ENCODE measurements around the gene ARHGAP31.
"Not testable (repeated sequence)": the region's sequence is repeated elsewhere in the genome, so short reads cannot be mapped to it uniquely, and the experiment has no call there.

Gene ARHGAP31

DNA sequence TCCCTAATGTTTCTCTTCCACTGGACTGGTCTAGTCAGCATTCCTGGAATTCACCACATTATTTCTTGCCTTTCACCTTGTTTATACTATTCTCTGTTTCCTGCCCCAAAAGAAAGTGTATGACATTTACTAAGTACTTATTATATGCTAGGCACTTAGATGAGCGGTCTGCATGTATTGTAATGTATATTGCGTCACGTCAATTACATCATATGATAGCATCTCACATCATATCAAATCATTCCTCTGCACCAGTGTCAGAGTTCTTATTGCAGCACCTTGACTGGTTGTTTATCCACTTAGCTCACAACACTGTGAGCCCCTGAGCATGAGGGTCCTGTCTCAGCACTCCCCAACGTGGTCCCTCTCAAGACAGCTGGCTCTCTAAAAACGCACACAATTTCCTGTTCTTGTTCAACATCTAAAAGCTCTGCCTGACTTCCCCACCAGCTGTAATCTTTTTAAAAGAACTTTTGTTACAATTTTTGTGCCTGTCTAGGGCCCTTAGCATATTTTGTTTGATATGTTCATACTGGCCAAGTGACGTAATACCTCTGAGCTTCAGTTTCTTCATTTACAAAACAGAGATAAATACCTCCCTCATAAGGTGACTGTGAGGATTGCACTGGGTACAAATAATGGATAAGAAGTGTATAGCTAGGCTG is 58.8 kb downstream of the ARHGAP31 start:
- DNase-seq = no peak

DNA sequence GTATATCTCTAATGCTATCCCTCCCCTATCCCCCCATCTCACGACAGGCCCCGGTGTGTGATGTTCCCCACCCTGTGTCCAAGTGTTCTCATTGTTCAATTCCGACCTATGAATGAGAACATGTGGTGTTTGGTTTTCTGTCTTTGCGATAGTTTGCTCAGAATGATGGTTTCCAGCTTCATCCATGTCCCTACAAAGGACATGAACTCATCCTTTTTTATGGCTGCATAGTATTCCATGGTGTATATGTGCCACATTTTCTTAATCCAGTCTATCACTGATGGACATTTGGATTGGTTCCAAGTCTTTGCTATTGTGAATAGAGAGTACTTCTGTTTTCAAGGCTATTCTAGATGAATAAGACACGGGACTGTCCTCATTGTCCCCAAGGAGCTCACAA is 61.4 kb downstream of the ARHGAP31 start:
- DNase-seq = not testable (repeated sequence)

DNA sequence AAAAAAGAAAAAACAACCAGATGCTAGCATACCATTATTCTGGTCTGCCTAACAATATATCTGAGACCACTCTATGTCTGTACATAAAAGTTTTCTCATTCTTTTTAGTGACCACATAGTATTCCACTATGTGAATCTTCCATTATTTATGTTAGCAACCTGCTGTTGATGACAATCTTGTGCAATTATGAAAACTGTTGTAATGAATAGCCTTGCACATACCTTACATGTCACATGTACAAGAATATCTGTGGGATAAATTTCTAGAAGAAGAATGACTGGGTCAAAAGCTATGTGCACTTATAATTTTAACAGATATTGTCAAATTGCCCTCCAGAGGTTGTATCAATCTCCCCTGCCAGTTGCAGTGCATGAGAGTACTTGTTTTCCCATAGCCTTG is 62.5 kb downstream of the ARHGAP31 start:
- no peak for DNase-seq

DNA sequence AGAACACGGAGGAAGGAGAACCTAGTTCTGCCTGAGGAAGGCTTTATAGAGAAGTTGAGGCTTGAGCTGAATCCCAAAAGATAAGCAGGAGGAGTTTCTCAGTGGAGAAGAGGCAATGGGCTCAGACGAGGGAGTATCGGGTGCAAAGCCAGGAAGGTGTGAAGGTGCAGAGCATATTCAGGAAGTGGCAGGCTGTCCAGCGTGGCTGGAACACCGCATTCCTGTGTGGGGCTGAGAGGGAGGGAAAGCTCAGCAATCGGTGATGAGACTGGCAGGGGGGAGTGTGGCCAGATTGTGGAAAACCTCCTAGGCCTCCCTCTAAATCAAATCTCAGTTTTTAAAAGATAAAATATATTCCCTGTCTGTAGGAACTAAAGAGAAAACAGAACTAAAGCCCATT is 63.0 kb downstream of the ARHGAP31 start:
- no peak for DNase-seq

DNA sequence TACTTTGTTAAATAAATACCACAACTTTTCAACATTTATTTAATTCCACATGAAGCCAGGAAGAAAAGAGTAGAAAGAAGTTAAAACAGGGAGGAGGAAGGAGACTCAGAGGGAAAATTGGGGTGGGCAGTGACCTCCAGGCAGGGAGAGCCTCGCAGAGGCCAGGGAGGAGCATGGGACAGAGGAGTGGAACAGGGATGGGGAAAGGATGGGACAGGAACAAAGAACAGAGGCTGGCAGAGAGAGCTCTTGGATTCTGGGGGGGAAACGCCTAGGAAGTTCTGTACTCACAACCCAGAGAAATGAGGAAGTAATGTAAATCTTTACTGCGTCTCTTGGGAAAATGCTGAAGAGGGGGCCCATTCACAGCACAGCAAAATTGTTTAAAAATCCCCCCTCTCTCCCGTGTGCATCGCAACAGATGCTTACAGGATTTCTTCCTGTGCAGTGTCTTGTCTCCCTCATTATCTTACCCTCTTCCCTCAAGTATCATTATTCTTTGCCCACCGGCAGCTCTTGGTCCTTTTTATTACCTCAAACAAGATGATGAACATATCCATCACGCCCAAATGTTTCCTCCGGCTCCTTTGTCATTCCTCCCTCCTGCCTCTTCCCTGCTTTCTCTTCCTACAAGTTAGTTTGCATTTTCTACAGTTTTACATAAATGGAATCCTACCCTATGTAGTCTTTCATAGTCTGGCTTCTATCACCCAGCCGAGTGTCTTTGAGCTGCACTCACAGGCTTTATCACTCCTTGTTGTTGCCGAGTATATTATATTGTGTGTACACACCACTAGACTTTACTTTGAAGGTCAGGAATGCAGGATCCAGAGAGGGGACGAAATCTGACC is 65.5 kb downstream of the ARHGAP31 start:
- no peak for DNase-seq

DNA sequence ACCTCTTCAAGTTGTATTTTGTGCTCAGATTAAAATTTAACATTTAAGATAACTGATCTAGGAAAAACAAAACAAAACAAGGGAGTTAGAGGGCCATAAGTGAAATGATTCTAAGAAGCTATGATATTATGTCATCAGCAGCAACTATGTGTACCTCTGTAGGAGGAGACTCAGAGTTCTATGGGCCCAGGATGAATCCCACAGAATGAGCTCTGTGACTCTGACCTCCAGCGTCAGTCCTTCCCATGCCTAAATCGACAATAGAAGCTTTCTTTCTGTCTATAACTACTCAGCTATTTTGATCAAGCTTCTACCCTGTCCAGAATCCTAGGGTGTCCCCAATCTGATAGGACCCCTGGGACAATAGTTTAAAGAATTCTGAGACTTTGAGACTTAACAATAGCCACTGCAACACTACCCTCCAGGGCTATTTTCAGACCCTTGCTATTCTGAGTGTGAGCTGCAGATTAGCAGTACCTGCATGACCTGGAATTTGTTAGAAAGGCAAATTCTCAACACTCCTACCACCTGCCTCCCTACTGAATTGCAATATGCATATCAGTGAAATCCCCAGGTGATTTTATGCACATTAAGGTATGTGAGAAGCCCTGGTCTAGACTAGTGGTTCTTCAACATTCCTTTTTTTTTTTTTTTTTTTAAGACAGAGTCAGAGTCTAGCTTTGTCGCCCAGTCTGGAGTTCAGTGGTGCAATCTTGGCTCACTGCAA is 66.7 kb downstream of the ARHGAP31 start:
- DNase-seq = no peak

DNA sequence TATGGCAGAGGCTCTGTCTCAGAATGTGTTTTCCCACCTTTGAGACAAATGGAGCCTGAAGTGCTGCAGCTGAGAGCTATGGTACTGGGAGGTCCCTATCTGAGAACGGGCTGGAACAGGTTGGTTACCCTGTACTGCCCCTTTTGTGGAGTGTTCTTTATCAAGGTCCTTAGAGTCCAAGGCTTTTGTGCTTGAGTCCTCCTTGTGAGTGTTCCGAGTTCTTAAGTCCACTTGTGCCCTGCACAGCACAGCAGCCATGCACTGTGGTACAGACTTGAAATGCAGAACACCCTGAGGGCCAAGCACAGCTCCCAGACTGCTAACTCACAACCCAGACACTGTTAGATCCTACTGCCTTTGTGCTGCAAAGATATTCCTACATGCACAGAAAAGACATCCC is 67.8 kb downstream of the ARHGAP31 start:
- no peak for DNase-seq

DNA sequence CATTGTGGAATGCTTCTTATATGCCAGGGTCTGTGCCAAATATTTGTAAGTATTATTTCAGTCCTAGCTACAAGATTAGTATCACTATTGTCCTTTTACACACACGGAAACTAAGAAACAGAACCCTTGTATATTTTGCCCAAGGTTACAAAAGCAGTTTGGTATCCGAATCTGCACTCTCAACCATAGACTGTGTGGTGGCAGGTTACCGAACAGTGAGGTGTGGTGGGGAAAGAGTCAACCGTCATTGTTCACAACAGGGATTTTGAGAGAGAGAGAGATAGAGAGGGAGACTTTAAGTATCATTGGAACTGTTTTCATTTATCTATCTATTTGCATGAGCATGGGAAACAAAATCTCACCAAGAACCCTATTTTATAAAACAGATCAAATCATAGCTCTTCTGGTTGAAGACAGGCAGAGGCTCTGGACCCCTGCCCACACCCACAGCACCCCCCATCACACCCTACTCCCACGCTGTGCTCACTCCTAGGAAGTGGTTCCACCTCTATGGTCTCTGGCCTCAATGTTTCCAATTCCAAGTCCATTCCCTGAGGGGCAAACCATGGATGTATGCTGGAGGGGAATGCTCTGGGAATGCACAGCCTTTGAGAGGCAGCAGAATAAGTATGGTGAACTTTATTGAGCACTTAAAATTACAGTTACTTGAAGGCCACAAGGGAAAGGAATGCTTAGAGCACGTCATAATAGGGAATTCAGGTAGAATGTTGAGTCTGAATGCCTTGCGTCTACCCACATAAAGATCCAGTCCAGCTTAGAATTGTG is 69.0 kb downstream of the ARHGAP31 start:
- DNase-seq = no peak

DNA sequence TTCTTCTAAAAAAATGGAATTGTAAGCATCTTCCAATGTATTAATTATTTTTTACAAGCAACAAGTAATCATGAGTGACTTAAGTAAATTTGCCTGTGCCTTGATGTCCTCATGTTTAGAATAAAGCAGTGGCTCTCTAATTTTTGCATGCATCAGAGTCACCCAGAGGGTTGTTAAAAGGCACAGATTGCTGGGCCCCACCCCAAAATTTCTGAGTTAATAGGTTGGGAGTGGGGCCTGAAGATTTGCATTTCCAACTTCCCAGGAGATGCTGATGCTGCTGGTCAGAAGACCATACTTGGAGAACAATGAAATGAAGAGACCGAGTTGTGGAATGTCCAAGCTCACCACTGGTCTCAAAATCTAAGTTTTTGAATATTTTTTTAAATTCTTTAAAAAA is 70.2 kb downstream of the ARHGAP31 start:
- DNase-seq = no peak

DNA sequence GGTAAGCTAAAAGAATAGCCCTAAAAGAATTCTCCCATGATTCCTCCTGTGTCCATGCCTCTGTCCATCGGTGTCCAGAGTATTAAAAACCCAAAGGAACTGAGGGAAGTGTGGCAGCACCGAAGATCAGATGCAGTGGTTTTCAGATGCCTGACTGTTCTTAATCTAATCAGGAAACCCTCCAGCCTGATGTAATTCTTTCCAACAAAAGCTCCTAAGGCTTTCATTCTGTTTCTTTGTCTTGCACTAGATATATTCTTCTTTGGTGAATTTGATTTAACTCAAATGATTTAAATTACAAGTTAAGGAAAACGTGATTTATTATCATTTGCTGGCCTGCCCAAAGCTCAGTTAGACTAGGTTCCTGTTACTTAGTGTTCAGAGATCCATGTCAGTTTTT is 71.2 kb downstream of the ARHGAP31 start:
- DNase-seq = no peak

DNA sequence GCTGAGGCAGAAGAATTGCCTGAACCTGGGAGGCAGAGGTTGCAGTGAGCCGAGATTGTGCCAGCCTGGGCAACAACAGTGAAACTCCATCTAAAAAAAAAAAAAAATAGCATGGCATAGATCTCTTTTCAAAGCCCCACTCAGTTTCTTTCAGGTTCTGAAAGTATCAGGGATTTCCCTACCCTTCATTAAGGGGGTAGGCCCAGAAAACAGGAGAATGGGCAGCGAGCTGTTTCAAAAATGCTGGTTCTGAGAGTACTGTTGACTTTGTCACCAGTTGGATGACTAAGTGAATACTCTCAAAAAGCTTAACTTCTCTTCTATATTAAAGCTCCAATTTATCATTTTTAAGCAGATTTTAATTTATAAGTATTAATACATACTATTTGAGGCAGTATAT is 72.8 kb downstream of the ARHGAP31 start:
- DNase-seq = no peak

DNA sequence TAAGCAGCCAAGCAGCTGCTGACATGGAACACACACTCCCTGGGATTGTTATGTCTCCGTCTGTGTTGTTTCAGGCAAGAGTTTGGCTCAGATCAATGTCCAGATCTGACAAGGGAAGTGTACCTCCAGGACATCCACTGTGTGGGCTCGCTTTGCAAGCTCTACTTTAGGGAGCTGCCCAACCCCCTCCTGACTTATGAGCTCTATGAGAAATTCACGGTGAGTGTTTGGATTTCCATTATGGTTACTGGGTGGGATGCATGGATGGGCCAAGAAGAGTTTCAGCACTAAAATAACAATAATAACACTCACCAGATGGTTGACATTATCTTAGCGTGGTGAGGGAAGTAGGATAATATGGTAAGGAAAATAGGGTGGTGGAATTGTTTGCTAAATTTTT is 74.1 kb downstream of the ARHGAP31 start:
- no peak for DNase-seq

DNA sequence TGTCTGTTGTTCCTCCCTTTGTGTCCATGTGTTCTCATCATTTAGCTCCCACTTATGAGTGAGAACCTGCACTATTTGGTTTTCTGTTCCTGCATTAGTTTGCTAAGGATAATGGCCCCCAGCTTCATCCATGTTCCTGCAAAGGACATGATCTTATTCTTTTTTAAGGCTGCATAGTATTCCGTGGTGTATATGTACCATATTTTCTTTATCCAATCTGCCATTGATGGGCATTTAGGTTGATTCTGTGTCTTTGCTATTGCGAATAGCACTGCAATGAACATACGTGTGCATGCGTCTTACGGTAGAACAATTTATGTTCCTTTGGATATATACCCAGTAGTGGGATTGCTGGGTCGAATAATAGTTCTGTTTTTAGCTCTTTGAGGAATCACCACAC is 77.6 kb downstream of the ARHGAP31 start:
- not testable (repeated sequence) for DNase-seq

DNA sequence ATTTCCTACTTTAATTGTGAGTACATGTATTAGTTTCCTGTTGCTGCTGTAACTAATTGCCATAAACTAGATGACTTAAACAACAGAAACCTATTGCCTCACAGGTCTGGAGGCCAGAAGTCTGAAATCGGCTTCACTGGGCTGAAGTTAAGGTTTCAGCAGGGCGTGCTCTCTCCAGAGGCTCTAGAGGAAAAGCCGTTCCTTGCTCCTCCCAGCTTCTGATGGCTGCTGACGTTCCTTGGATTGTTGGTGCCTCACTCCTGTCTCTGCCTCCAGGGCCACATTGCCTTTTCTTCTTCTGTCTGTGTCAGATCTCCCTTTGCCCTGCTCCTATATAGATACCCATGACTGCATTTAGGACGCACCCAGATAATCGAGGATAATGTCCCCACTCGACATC is 80.9 kb downstream of the ARHGAP31 start:
- DNase-seq = no peak

DNA sequence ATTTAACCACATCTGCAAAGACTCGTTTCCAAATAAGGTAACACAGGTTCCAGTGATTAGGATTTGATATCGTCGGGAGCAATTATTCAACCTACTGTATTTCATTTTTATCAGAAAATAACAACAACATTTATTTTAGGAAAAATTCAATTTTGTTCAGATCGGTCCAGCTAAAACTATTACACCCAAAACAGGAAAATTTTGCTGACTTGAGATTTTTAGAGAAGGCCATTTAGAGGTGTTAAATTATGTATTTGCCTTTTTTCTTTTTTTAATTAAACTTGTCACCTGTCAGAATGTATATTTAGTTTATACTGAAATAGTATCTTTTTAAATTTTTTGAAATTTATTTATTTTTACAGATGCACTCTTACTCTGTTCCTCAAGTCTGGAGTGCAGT is 81.3 kb downstream of the ARHGAP31 start:
- DNase-seq = no peak

DNA sequence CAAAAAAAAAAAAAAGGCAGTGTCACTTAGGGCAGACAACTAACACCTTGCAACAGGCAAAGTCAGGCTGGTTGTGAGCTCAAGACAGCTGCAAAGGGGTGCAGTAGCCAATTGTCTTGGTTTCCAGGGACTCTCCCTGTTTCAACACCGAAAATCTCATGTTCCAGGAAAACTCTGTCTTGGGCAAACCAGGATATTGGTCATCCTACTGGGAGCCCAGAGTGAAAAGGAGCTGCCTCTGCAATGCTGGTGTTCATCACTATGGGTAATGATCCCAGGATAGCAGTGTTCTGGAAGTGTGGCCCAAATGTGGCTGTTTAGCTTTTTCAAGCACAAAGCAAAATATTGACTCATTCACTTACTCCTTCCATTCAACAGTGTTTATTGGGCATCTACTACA is 82.6 kb downstream of the ARHGAP31 start:
- DNase-seq = no peak

DNA sequence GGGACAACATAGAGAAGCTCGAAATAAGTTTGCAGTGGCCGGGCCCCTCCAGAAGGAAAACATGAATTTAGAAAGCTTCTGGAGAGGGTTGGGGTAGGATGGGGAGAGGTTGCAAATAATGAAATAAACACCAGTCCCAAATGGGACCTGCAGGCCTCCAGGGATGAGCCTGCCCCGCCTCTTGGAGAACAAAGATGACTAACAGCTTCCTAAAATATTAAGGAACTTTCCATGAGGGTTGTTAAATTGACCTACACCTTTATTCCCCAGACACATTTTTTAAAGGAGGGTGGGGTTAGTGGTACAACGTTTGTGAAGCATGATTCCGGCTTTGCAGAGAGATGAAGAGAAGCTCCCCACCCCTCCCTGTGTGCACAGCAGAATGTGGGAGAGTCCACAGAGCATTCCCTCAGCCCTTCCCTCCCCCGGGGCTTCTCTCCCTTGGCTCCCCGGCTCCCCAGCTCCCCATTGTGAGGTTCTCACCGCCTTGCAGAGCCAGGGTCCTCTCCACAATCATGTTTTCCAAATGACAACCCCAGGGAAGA is 84.1 kb downstream of the ARHGAP31 start:
- DNase-seq = no peak

DNA sequence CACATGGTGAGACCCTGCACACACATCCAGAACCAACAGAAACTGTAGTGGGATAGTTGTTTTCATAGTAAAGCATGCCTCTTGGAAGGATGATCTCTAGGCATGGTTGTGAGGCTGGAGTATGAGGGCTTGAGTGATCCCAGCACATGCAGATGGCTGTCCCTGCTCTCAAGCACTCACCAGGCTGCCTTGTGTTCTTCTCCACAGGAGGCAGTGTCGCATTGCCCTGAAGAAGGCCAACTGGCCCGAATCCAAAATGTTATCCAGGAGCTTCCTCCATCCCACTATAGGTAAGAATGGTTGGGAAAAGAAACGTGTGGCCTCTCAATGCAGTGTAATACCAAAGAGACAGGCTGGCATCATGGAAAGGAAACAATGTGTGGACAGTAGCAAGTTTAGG is 86.5 kb downstream of the ARHGAP31 start:
- peak; percentile 6 for DNase-seq

DNA sequence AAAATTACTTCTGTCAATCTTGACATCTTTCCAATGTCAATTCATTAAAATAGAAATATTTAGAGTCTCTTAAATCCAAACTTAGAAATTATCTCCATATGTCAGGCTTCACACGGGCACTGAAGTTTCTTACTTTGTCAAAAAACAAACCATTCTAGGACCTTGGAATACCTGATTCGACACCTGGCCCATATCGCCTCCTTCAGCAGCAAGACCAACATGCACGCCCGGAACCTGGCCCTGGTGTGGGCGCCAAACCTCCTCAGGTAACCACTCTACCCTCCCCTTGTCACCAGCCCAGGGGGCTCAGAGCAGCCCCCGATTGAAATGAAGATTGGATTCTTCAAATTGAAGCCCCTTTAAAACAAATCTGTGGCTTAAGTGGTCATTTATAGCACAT is 88.0 kb downstream of the ARHGAP31 start:
- no peak for DNase-seq

DNA sequence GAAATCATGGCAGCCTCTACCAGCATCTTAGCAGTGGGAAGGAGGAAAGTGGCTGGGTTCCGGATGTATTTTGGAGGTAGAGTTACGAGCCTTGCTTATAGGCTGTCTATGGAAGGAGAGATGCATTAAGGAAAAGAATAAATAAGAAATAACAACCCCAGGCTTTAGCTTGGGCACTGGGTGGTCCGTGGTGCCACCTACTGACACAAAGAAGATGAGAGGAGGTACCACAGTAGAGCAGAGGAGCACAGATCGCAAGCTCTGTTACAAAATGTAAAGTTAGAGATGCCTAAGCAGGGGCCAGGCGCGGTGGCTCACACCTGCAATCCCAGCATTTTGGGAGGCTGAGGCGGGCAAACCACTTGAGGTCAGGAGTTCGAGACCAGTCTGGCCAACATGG is 94.4 kb downstream of the ARHGAP31 start:
- no peak for DNase-seq

DNA sequence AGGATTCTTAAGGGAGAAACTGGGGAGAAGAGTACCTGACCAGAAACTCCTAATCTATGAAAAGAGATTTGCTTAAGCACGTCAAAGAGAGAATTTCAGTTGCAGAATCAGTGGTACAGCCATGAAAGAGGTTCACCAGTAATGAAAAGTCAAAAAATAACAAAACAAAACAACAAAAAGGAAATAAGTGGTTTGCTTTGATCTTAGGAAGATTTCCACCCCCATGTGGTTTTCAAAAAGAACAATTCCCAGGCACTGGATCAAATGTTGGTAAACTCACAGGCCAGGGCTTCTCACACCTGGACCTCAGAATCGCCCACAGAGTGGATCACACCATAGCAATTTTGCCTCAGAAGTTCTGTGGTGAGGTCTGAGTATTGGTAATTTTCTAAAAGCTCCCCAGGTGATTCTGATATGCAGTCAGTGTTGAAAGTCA is 101.8 kb downstream of the ARHGAP31 start:
- no peak for DNase-seq

DNA sequence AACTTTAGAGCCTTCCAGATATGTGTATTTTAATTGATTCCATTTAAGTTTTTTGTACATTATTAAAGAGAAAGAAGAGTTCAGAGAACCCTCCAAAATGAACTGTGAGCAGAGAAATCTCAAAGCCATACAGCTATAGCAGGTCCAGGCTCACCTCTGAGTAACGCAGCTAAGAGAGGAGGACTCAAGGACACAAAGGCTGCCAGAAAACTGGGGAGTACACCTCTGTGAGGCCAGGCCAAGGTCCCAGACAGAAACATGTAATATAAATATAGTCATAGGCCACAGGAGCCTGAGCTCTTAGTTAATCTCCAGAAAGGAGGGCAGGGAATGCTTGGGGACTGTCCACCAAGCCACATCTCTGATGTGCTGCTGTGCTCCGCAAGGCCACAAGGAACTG is 102.7 kb downstream of the ARHGAP31 start:
- DNase-seq = no peak

DNA sequence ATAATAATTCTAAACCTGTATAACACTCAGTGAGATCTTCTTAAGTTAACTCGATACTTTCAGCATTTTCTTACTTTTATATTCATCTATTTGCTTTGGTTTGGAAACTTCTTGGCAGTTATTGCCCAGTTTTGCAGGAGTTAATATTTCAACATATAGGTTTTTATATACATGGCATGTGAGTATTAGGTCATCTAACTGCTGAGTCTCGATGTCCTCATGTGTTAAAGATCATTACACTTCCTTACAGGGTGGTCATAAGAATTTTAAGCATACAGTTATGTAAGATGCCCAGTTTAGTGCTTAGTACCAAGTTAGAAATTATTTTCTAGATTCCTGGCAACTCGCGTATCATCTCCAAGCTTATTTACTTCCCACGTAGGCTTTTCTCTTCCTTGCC is 106.3 kb downstream of the ARHGAP31 start:
- DNase-seq = no peak

Data from NCI-H187 treated with DMSO at 0.1 percent for 48 hours (cell line).